HL-60 (cell line): ENCODE results near the gene HES7.
A peak's percentile ranks its signal among the peaks of the same experiment; 100 is the strongest.

Experiments used
- DNase-seq, 2 experiments: peaks; one replicate each; pipeline ENCODE4 v3.0.0-alpha.2; 2010 to 2020; ENCODE audit warnings: low read depth in 1 of 2, low spot score in 1 of 2
- H3K27ac ChIP-seq: fragments of 250-450 bp; sonication (Bioruptor Pico); replicated peaks from 2 replicates; pipeline ENCODE4 v1.5.1; 2020; ENCODE audit warnings: mild to moderate bottlenecking, moderate library complexity
- H3K27me3 ChIP-seq: fragments of 250-450 bp; sonication (Bioruptor Pico); 2 replicates; pipeline ENCODE4 v1.5.1; 2021; ENCODE audit warnings: mild to moderate bottlenecking, moderate library complexity; ENCODE audit not compliant: insufficient read depth, poor library complexity, severe bottlenecking
- H3K4me3 ChIP-seq: replicated peaks from 2 replicates; pipeline ENCODE4 v1.5.1; 2011; ENCODE audit warnings: mild to moderate bottlenecking, control low read depth, low read length; ENCODE audit not compliant: insufficient read depth
- GABPA ChIP-seq: IDR thresholded peaks from 2 replicates; pipeline ENCODE4 v1.6.1; 2012; ENCODE audit warnings: low read depth
- POLR2AphosphoS5 ChIP-seq: IDR thresholded peaks from 2 replicates; pipeline ENCODE4 v1.6.1; 2012; ENCODE audit warnings: low read depth
- REST ChIP-seq: IDR thresholded peaks from 2 replicates; pipeline ENCODE4 v1.6.1; 2012; ENCODE audit warnings: low read depth; ENCODE audit not compliant: insufficient replicate concordance
- SPI1 ChIP-seq: IDR thresholded peaks from 2 replicates; pipeline ENCODE4 v1.6.1; 2012; ENCODE audit warnings: low read depth, mild to moderate bottlenecking, borderline replicate concordance
- TF ChIP-seq, protein P1 (sequence below): IDR thresholded peaks from one replicate; pipeline ENCODE4 v1.5.1; 2011; ENCODE audit warnings: low read length, control low read depth, inconsistent platforms; ENCODE audit not compliant: insufficient read depth

The HES7 gene

GRCh38 chr17:8124350-8125153 is 646 bp upstream of the HES7 start:
- Histone ChIP-seq H3K27ac (no peak overlapping the region), H3K4me3 (peak overlapping the region; percentile 20), H3K27me3 (peaks cover 11% of the 10 kb centered on the region)
- DNase-seq = no peak
- no peak for TF ChIP-seq GABPA
- no peak for TF ChIP-seq POLR2AphosphoS5
- TF ChIP-seq, protein P1, sequence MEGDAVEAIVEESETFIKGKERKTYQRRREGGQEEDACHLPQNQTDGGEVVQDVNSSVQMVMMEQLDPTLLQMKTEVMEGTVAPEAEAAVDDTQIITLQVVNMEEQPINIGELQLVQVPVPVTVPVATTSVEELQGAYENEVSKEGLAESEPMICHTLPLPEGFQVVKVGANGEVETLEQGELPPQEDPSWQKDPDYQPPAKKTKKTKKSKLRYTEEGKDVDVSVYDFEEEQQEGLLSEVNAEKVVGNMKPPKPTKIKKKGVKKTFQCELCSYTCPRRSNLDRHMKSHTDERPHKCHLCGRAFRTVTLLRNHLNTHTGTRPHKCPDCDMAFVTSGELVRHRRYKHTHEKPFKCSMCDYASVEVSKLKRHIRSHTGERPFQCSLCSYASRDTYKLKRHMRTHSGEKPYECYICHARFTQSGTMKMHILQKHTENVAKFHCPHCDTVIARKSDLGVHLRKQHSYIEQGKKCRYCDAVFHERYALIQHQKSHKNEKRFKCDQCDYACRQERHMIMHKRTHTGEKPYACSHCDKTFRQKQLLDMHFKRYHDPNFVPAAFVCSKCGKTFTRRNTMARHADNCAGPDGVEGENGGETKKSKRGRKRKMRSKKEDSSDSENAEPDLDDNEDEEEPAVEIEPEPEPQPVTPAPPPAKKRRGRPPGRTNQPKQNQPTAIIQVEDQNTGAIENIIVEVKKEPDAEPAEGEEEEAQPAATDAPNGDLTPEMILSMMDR = no peak
- no peak for TF ChIP-seq SPI1
- TF ChIP-seq REST = no peak

- peaks cover 11% of the 10 kb centered on the region for H3K27me3 ChIP-seq
- H3K4me3 ChIP-seq = peak overlapping the region; percentile 55
- no peak for DNase-seq
- H3K27ac ChIP-seq = no peak overlapping the region
- no peak for TF ChIP-seq GABPA
- TF ChIP-seq POLR2AphosphoS5 = no peak
- TF ChIP-seq, protein P1 = no peak
- no peak for TF ChIP-seq REST
- no peak for TF ChIP-seq SPI1
Observed at GRCh38 chr17:8122924-8123694, 797 bp downstream of the HES7 start.

DNA sequence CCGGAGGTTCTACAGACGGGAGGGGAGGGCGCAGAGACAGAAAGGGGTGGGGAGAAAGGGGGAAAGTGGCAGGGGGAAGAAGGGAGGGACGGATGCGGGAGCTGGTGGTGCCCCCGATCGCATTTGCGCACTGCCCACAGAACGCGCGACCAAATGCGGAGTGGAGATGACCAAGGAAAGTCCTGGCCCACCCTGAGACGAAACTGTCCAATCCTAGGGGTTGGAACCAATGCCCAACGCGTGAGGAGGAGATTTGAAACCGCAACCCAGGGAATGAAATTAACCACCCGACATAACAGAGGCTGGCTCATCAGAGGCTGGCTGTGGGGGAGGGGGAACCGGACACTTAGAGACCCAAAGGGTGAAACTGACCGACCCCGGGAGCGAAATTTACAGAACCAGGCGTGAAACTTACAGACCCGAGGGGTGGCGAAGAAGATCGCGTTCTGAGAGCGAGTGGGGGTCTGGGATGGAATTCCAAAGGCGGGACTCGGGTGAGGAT is 1.4 kb downstream of the HES7 start:
- H3K4me3 ChIP-seq = peak overlapping the region; percentile 55
- no peak for DNase-seq
- peaks cover 11% of the 10 kb centered on the region for H3K27me3 ChIP-seq
- TF ChIP-seq REST (no peak), GABPA (no peak), SPI1 (no peak), POLR2AphosphoS5 (no peak)
- TF ChIP-seq, protein P1 = no peak
- H3K27ac ChIP-seq = no peak overlapping the region
